ENCODE results near the gene C6orf47. TPM values are rescaled to one million over a fixed set of nuclear protein-coding genes. Genes with fewer than 3 reads are reported as not detected.

C6orf47 gene
- total and polyA plus RNA-seq, 2 of the 8 experiments (the other 6 are each of a cell fraction or from before 2014, with no cell fraction given): 4.7 to 14.6 TPM

DNA sequence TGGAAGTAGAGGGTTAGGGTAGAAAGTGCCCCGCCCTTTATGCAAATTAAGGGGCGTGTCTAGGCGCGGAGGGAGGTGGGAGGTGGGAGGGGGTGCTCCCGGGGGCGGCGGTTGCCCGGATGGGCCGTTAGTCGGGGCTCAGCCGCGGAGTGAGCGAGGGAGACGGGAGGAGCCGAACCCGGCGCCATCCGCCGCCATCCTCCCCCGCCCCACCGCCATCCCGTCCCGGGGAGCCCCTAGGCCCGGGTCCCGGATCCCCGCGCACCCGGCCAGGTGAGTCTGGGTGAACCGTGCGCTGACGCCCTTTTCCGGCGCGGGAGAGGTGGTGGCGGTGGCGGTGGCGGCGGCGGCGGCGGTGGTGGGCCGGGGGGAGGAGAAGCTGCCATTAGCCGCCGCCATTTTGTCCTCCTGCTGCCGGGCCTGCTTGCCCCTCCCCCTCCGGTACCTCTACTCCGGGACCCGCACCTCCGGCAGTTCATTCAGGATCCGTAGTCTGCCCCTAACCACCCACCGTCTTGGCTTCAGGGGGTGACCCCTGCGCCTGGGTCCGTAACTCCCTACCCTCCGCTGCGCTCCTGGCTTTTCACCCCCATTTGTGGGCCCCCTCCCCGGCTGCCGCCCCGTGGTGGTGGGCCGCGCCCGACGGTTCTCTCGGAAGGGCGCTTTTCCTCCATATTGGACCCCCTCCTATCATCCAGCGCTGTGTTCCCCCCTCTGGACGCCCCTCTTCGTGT is 39.8 kb downstream of the C6orf47 start, which contains the start of gene PRRC2A (continued):
- TF ChIP-seq POLR2AphosphoS5 (IDR thresholded peaks at IDR 0.05; ENCODE audit: low read depth, low read length) (peak; percentile 98), EP300 (IDR thresholded peaks at IDR 0.05; ENCODE audit: borderline replicate concordance in 1 of 2, low read depth in 2 of 2, low read length in 2 of 2) (peak; percentile 2 to 33; a peak in 2 of 3 replicates), KDM4A (IDR thresholded peaks at IDR 0.05; ENCODE audit: low read depth, low read length, severe bottlenecking) (peak; percentile 26), SIN3A (conservative IDR thresholded peaks at IDR 0.05 in 1 of 2, IDR thresholded peaks at IDR 0.05 in 1 of 2; ENCODE audit: low read depth in 1 of 2, low read length in 2 of 2) (peak in 1 of 2 experiments; percentile 63; a peak in 1 of 4 replicates), CHD2 (IDR thresholded peaks at IDR 0.05; ENCODE audit: low read length) (no peak), RXRA (IDR thresholded peaks at IDR 0.05; ENCODE audit: insufficient read depth, low read depth, low read length) (no peak), SAP30 (IDR thresholded peaks at IDR 0.05; ENCODE audit: insufficient read depth, insufficient replicate concordance, low read length) (no peak), SUZ12 (IDR thresholded peaks at IDR 0.05; ENCODE audit: low read length) (no peak), SRF (IDR thresholded peaks at IDR 0.05; ENCODE audit: low read depth, low read length) (no peak), POLR2A (IDR thresholded peaks at IDR 0.05; ENCODE audit: control extremely low read depth in 1 of 2, low read depth in 2 of 2, low read length in 2 of 2) (peak; percentile 75 to 83)
- TF ChIP-seq, protein P1, sequence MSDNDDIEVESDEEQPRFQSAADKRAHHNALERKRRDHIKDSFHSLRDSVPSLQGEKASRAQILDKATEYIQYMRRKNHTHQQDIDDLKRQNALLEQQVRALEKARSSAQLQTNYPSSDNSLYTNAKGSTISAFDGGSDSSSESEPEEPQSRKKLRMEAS (IDR thresholded peaks at IDR 0.05): peak; percentile 54; the same call in 1 of the 2 replicates
- TF ChIP-seq, protein P2, sequence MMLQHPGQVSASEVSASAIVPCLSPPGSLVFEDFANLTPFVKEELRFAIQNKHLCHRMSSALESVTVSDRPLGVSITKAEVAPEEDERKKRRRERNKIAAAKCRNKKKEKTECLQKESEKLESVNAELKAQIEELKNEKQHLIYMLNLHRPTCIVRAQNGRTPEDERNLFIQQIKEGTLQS (IDR thresholded peaks at IDR 0.05; ENCODE audit: insufficient read depth, low read depth, low read length): no peak
